22Rv1 (cell line): ENCODE results near the gene CYFIP2.

Experiments
- H3K27ac ChIP-seq: fragments of 450-650 bp; 2 replicates; pipeline ENCODE4 v1.5.1; 2017
- CTCF ChIP-seq: fragments of 450-650 bp; IDR thresholded peaks from 2 replicates; pipeline ENCODE4 v1.5.1; 2017; ENCODE audit warnings: mild to moderate bottlenecking
- ZFX ChIP-seq: fragments of 450-650 bp; IDR thresholded peaks from 2 replicates; pipeline ENCODE4 v1.6.1; 2017; ENCODE audit warnings: antibody characterized with exemption, borderline replicate concordance

CYFIP2 gene

GRCh38 chr5:157350939-157351801 lies 85.2 kb downstream of the CYFIP2 start:
- H3K27ac ChIP-seq: no peak overlapping the region
- TF ChIP-seq CTCF (no peak), ZFX (no peak)

- no peak overlapping the region for H3K27ac ChIP-seq
- TF ChIP-seq ZFX (no peak), CTCF (no peak)
These were observed 85.8 kb downstream of the CYFIP2 start for GRCh38 chr5:157351802-157352092.

GRCh38 chr5:157352756-157353340 lies 86.9 kb downstream of the CYFIP2 start:
- H3K27ac ChIP-seq: no peak overlapping the region
- no peak for TF ChIP-seq ZFX
- TF ChIP-seq CTCF: no peak

GRCh38 chr5:157354800-157355199 lies 88.9 kb downstream of the CYFIP2 start:
- no peak overlapping the region for H3K27ac ChIP-seq
- TF ChIP-seq ZFX (no peak), CTCF (peak; percentile 40)

- H3K27ac ChIP-seq: no peak overlapping the region
- TF ChIP-seq CTCF: no peak
These were observed 90.7 kb downstream of the CYFIP2 start for GRCh38 chr5:157356576-157356975.

- no peak overlapping the region for H3K27ac ChIP-seq
- TF ChIP-seq CTCF (no peak), ZFX (no peak)
These were observed 91.9 kb downstream of the CYFIP2 start for GRCh38 chr5:157357823-157358222.

GRCh38 chr5:157358871-157359270 lies 92.9 kb downstream of the CYFIP2 start:
- TF ChIP-seq CTCF: no peak
- no peak for TF ChIP-seq ZFX

More at GRCh38 chr5:157358871-157359270, 92.9 kb downstream of the CYFIP2 start:
- no peak overlapping the region for H3K27ac ChIP-seq
